Kasumi-1 (cell line): ENCODE results near the gene SULF2.

Experiments
- DNase-seq, 2 experiments: peaks; one replicate each; lab custom pipeline; 2025; lab: John Stamatoyannopoulos, UW

Gene SULF2

GRCh38 chr20:47762699-47763268 lies 22.5 kb downstream of the SULF2 start:
- no peak for DNase-seq

- DNase-seq: no peak
These were observed 23.7 kb downstream of the SULF2 start for GRCh38 chr20:47761482-47762047.

- DNase-seq: no peak
These were observed 24.4 kb downstream of the SULF2 start for GRCh38 chr20:47760686-47761481.

- no peak for DNase-seq
These were observed 26.5 kb downstream of the SULF2 start for GRCh38 chr20:47758517-47759450.

GRCh38 chr20:47757145-47758035 lies 27.9 kb downstream of the SULF2 start:
- DNase-seq: no peak

GRCh38 chr20:47754946-47755652 lies 30.2 kb downstream of the SULF2 start:
- no peak for DNase-seq

GRCh38 chr20:47754388-47754715 lies 30.9 kb downstream of the SULF2 start:
- no peak for DNase-seq

- DNase-seq: no peak
These were observed 31.5 kb downstream of the SULF2 start for GRCh38 chr20:47753576-47754387.

- no peak for DNase-seq
These were observed 33.8 kb downstream of the SULF2 start for GRCh38 chr20:47751449-47751848.

GRCh38 chr20:47749339-47749738 lies 35.9 kb downstream of the SULF2 start:
- DNase-seq: no peak

- peak; percentile 47 to 61 for DNase-seq
These were observed 36.5 kb downstream of the SULF2 start for GRCh38 chr20:47748823-47749222.

- DNase-seq: no peak
These were observed 37.2 kb downstream of the SULF2 start for GRCh38 chr20:47748069-47748468.

GRCh38 chr20:47747669-47748031 lies 37.6 kb downstream of the SULF2 start:
- no peak for DNase-seq

GRCh38 chr20:47744803-47745202 lies 40.5 kb downstream of the SULF2 start:
- DNase-seq: no peak

GRCh38 chr20:47743671-47744070 lies 41.6 kb downstream of the SULF2 start:
- DNase-seq: no peak

GRCh38 chr20:47741669-47742608 lies 43.3 kb downstream of the SULF2 start:
- no peak for DNase-seq

GRCh38 chr20:47740862-47741184 lies 44.5 kb downstream of the SULF2 start:
- no peak for DNase-seq

GRCh38 chr20:47740121-47740861 lies 45.0 kb downstream of the SULF2 start:
- DNase-seq: no peak
